Measurements from ENCODE around the gene POPDC3.
"Not testable (repeated sequence)": the region's sequence is repeated elsewhere in the genome, so short reads cannot be mapped to it uniquely, and the experiment has no call there.

POPDC3 gene

GRCh38 chr6:105194591-105194990, 14.8 kb upstream of the POPDC3 start:
- DNase-seq, result no peak

- DNase-seq, result no peak
Measured at GRCh38 chr6:105194106-105194505, 14.3 kb upstream of the POPDC3 start.

GRCh38 chr6:105193647-105194046, 13.8 kb upstream of the POPDC3 start:
- DNase-seq, result no peak

- no peak for DNase-seq
Measured at GRCh38 chr6:105192707-105193465, 13.1 kb upstream of the POPDC3 start.

GRCh38 chr6:105191351-105191750, 11.5 kb upstream of the POPDC3 start:
- no peak for DNase-seq

GRCh38 chr6:105189026-105189820, 9.4 kb upstream of the POPDC3 start:
- no peak for DNase-seq

GRCh38 chr6:105188251-105188650, 8.4 kb upstream of the POPDC3 start:
- no peak for DNase-seq

- DNase-seq, result no peak
Measured at GRCh38 chr6:105186576-105186975, 6.8 kb upstream of the POPDC3 start.

- DNase-seq, result no peak
Measured at GRCh38 chr6:105184921-105185320, 5.1 kb upstream of the POPDC3 start.

- no peak for DNase-seq
Measured at GRCh38 chr6:105181981-105182515, 2.2 kb upstream of the POPDC3 start.

- no peak for DNase-seq
Measured at GRCh38 chr6:105178636-105179035, 1.2 kb downstream of the POPDC3 start.

- no peak for DNase-seq
Measured at GRCh38 chr6:105178110-105178509, 1.7 kb downstream of the POPDC3 start.

GRCh38 chr6:105177556-105177955, 2.3 kb downstream of the POPDC3 start:
- DNase-seq, result no peak

- no peak for DNase-seq
Measured at GRCh38 chr6:105174512-105174911, 5.3 kb downstream of the POPDC3 start.

GRCh38 chr6:105172515-105172914, 7.3 kb downstream of the POPDC3 start:
- DNase-seq, result not testable (repeated sequence)

- no peak for DNase-seq
Measured at GRCh38 chr6:105170059-105170458, 9.8 kb downstream of the POPDC3 start.

- DNase-seq, result no peak
Measured at GRCh38 chr6:105167914-105168313, 11.9 kb downstream of the POPDC3 start.

GRCh38 chr6:105164418-105164817, 15.4 kb downstream of the POPDC3 start:
- no peak for DNase-seq

GRCh38 chr6:105163183-105163582, 16.6 kb downstream of the POPDC3 start:
- DNase-seq, result no peak

- no peak for DNase-seq
Measured at GRCh38 chr6:105162377-105162776, 17.4 kb downstream of the POPDC3 start.

- no peak for DNase-seq
Measured at GRCh38 chr6:105161421-105161820, 18.4 kb downstream of the POPDC3 start.

- no peak for DNase-seq
Measured at GRCh38 chr6:105153676-105154075, 26.1 kb downstream of the POPDC3 start.

- no peak for DNase-seq
Measured at GRCh38 chr6:105152880-105153279, 26.9 kb downstream of the POPDC3 start.

- no peak for DNase-seq
Measured at GRCh38 chr6:105151644-105152043, 28.2 kb downstream of the POPDC3 start.

Data from activated effector memory CD4-positive, alpha-beta T cell treated with anti-CD3 and anti-CD28 coated beads, Interleukin-2, amount 50 U/mL, for 16 hours (primary cell).